A549 treated with Mapracorat at 1 μM for 4 hours (cell line): Measurements from ENCODE around the gene PLSCR2. TPM values are rescaled to one million over a fixed set of nuclear protein-coding genes. Genes with fewer than 3 reads are reported as not detected.

Experiments used
- total RNA-seq: library from RNA; stranded (reverse); fragments of 200-300 nt; extraction: Qiagen RNA extraction; gene quantifications from 5 replicates; pipeline ENCODE4 v1.2.3, GENCODE V29; 2022

PLSCR2 gene
- total RNA-seq = not detected in 5 replicates

DNA sequence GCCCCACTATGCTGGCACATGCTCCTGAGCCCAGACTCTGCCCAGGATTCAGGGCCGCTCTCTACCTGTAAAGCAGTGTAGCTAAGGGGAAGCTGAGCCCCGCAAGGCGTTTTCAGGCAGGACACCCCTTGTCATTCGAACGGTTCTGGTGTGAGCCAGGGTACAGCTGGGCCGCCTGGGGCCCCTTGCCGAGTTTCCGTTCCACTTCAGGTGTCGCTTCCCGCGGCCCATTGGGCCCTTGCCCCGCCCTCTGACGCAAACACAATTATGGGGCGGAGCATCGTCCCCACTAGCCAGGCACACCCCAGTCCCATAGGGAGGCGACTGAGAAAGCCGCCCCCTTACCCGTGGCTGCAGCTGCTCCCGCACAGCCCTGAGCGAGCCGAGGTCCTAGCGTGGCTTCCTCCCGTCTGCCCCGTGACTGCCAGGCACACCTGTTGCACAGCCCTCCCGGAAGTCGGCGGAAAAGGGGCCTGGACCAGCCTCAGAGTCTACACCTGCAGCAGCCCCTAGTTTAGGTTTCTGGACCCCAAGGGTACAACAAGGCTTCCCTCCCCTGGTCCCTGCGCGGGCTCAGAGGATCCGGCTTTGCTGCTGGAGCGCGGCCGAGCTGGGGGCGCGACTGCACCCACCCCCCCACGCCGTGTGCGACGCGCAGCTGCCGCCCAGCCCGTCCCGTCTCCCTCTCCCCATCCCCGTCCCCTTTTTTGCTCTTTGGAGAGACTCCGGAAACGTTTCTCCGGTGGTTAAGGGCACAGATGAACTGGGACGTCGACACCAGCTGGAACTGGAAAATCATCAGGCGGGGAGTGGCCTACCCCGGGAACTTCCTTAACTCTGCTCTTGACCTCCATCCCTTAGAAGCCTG, at the start of gene PLSCR2:
Gene PLSCR2 (minus strand): TSS at position 412 of the 868 bp plus-strand sequence. CDS start 9,657 bp downstream, outside the sequence.

Other genes with a start within 250 kb of the PLSCR2 start
- 5.3 to 9.0 TPM (median 7.3 TPM) in 5 replicates for gene PLSCR4, start 218.5 kb downstream of the PLSCR2 start, total RNA-seq
- gene PLSCR1, start 75.0 kb upstream of the PLSCR2 start, total RNA-seq = 41.9 to 48.3 TPM (median 46.4 TPM) in 5 replicates
- gene PLSCR5, start 135.8 kb upstream of the PLSCR2 start, total RNA-seq = not detected in 5 replicates